Thyroid gland (tissue), 4 donors: Measurements from ENCODE around the gene RRP15. TPM values are rescaled to one million over a fixed set of nuclear protein-coding genes. Genes with fewer than 3 reads are reported as not detected.

ENCODE experiments used
- DNase-seq, 2 donors: peaks; one replicate each; pipeline ENCODE4 v3.0.0-alpha.2; 2019
- H3K27ac ChIP-seq, 3 donors: fragments of 200-600 bp; sonication (generic); 1 replicate in 2 of 3; 2 replicates in 1 of 3; pipeline ENCODE4 v1.5.1; 2016 to 2019; ENCODE audit warnings: mild to moderate bottlenecking in 1 of 3, moderate library complexity in 1 of 3
- H3K27me3 ChIP-seq: fragments of 200-600 bp; sonication (generic); one replicate; pipeline ENCODE4 v1.5.1; 2019
- H3K36me3 ChIP-seq, 2 donors: fragments of 200-600 bp; sonication (generic); one replicate each; pipeline ENCODE4 v1.5.1; 2016 to 2019
- H3K4me1 ChIP-seq, 2 donors: fragments of 200-600 bp; sonication (generic); one replicate each; pipeline ENCODE4 v1.5.1; 2017 to 2019
- H3K4me3 ChIP-seq, 3 donors: fragments of 200-600 bp; sonication (generic); replicated peaks in 1 of 3; 1 replicate in 2 of 3; 2 replicates in 1 of 3; pipeline ENCODE4 v1.5.1; 2016; ENCODE audit warnings: mild to moderate bottlenecking in 1 of 3
- H3K9me3 ChIP-seq: fragments of 200-600 bp; sonication (generic); one replicate; pipeline ENCODE4 v1.5.1; 2017
- CTCF ChIP-seq, 6 experiments: fragments of 200-600 bp in 3 of 6; fragments of 450-650 bp in 3 of 6; sonication (generic) in 3 of 6; IDR thresholded peaks; one replicate each; pipeline ENCODE4 v1.5.1; 2016 to 2019; ENCODE audit warnings: antibody characterized with exemption in 6 of 6, mild to moderate bottlenecking in 2 of 6, inconsistent platforms in 1 of 6, moderate library complexity in 1 of 6
- POLR2A ChIP-seq, 2 donors: fragments of 450-650 bp; IDR thresholded peaks; one replicate each; pipeline ENCODE4 v1.6.1; 2017; ENCODE audit warnings: antibody characterized with exemption in 2 of 2, mild to moderate bottlenecking in 2 of 2, moderate library complexity in 1 of 2
- WGBS, 2 donors: methylation state at CpG; one replicate each; pipeline ENCODE4 v1.1.5; 2017; 5-methylcytosine and 5-hydroxymethylcytosine counted together
- intact Hi-C: fragments of 100-400 bp; cut with DNase I; formaldehyde crosslinking; loops from one replicate; pipeline ENCODE4 v1.15.1; 2023
- total RNA-seq, 4 donors: library from RNA; depleted of rRNA; stranded (reverse); fragments of >200 nt; gene quantifications; one replicate each; pipeline ENCODE4 v1.2.3, GENCODE V29; 2016

The RRP15 gene
- total RNA-seq, 4 donors from 2014 or later: 6.0 to 25.0 (median 9.2) TPM

DNA sequence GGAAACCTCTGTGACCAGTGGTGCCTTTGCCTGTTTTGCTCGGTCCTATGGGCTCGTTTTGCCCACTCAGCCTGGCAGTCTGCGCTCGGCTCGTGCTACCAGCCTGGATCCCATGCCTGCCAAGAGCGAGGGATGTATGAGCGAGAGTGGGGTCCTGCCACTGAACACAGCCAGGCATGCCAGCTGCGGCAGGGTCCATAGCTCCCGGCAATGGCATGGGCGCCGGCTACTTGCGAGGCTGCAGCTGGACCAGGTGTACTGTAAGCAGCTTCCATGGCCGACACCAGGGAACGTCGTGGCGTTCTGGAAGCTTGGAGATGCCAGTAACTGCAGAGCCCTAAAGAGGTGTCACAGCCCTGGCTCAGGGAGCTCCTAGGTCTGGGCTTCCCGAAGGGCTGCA, 37.7 kb downstream of the RRP15 start:
- DNase-seq: no peak
- Histone ChIP-seq H3K27ac (no peak overlapping the region), H3K4me1 (no peaks in the 10 kb centered on the region), H3K27me3 (no peaks in the 10 kb centered on the region), H3K36me3 (peaks cover 5 to 8% of the 10 kb centered on the region in 2 donors), H3K9me3 (no peaks in the 10 kb centered on the region), H3K4me3 (no peak overlapping the region)
- 94 to 96% methylated on average over 17 of the region's 17 CpGs for WGBS, 2 donors
- TF ChIP-seq POLR2A (IDR thresholded peaks at IDR 0.05) (no peak), CTCF (IDR thresholded peaks at IDR 0.05) (no peak)
- intact Hi-C loops: no loop called here

- no peak for TF ChIP-seq POLR2A (IDR thresholded peaks at IDR 0.05)
- no peak for TF ChIP-seq CTCF (IDR thresholded peaks at IDR 0.05)
- Histone ChIP-seq H3K27me3 (no peaks in the 10 kb centered on the region), H3K4me1 (no peaks in the 10 kb centered on the region), H3K36me3 (peaks cover 5 to 8% of the 10 kb centered on the region in 2 donors), H3K9me3 (no peaks in the 10 kb centered on the region), H3K4me3 (no peak overlapping the region), H3K27ac (no peak overlapping the region)
- WGBS, 2 donors: 91 to 98% methylated on average over 7 to 15 of the region's 21 CpGs
- intact Hi-C loops: no loop called here
- DNase-seq: no peak
Measured at GRCh38 chr1:218323568-218324225, 38.6 kb downstream of the RRP15 start.

DNA sequence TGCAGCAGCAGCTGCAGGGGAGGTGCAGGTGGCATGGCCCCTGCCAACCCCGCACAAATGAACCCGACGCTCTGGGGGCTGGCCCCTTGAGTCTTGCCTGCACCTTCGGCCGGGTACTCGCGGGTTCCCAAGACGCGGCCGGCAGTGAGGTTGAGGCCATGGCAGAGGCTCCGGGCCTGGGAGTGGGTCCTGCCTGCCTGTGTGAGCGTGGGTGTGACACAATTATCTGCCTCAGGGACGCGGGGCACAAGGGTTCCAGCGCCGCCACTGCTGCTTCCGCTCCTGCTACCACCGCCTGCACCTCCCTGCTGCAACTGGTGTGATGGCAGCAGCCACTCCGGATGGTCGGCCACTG, 39.1 kb downstream of the RRP15 start:
- intact Hi-C loops: no loop called here
- no peak overlapping the region for H3K4me3 ChIP-seq

GRCh38 chr1:218328769-218329168, 43.7 kb downstream of the RRP15 start:
- H3K36me3 ChIP-seq: peaks cover 0 to 4% of the 10 kb centered on the region in 2 donors
- no peak for DNase-seq
- no peak overlapping the region for H3K27ac ChIP-seq
- 85 to 88% methylated on average over 3 of the region's 3 CpGs for WGBS, 2 donors
- intact Hi-C loops: loop anchor here (5.0 kb wide), 1 partner anchor 1089 kb away; no protein-coding TSS in a partner anchor
- no peaks in the 10 kb centered on the region for H3K4me1 ChIP-seq
- no peak for TF ChIP-seq POLR2A (IDR thresholded peaks at IDR 0.05)
- H3K27me3 ChIP-seq: no peaks in the 10 kb centered on the region
- H3K9me3 ChIP-seq: no peaks in the 10 kb centered on the region
- H3K4me3 ChIP-seq: no peak overlapping the region

More for the DNA sequence above, 39.1 kb downstream of the RRP15 start:
- DNase-seq: no peak
- peaks cover 5 to 8% of the 10 kb centered on the region in 2 donors for H3K36me3 ChIP-seq
- no peaks in the 10 kb centered on the region for H3K9me3 ChIP-seq
- no peaks in the 10 kb centered on the region for H3K27me3 ChIP-seq
- no peak overlapping the region for H3K27ac ChIP-seq
- no peak for TF ChIP-seq CTCF (IDR thresholded peaks at IDR 0.05)
- no peak for TF ChIP-seq POLR2A (IDR thresholded peaks at IDR 0.05)
- WGBS, 2 donors: 97 to 98% methylated on average over 9 to 20 of the region's 20 CpGs
- no peaks in the 10 kb centered on the region for H3K4me1 ChIP-seq

GRCh38 chr1:218330043-218330623, 45.0 kb downstream of the RRP15 start:
- DNase-seq: no peak
- no peaks in the 10 kb centered on the region for H3K4me1 ChIP-seq
- 29 to 30% methylated on average over 4 of the region's 4 CpGs for WGBS, 2 donors
- H3K4me3 ChIP-seq: no peak overlapping the region
- no peaks in the 10 kb centered on the region for H3K9me3 ChIP-seq
- H3K36me3 ChIP-seq: no peaks in the 10 kb centered on the region
- TF ChIP-seq POLR2A (IDR thresholded peaks at IDR 0.05): no peak
- peak in 5 of 6 experiments; percentile 22 to 86 (median 67) for TF ChIP-seq CTCF (IDR thresholded peaks at IDR 0.05)
- no peaks in the 10 kb centered on the region for H3K27me3 ChIP-seq
- H3K27ac ChIP-seq: no peak overlapping the region
- intact Hi-C loops: no loop called here
